ENCODE results near the gene BTNL8. TPM values are rescaled to one million over a fixed set of nuclear protein-coding genes. Genes with fewer than 3 reads are reported as not detected.

BTNL8 gene
- total RNA-seq (not detected), polyA plus RNA-seq (not detected), total RNA-seq (0 reads per million in 6 experiments)

- Mint-ChIP-seq H3K4me3 (no peak within 1 kb of the TSS), H3K4me1 (no peaks in the 10 kb centered on the region), H3K9me3 (peaks cover 0 to 9% (median 0%) of the 10 kb centered on the region in 9 donors), H3K36me3 (no peaks in the 10 kb centered on the region), H3K27me3 (no peaks in the 10 kb centered on the region), H3K27ac (no peak within 1 kb of the TSS)
- DNase-seq (no peak), ATAC-seq (no peak)
- POLR2A ChIA-PET: no interaction called here
Observed at GRCh38 chr5:180898621-180899246, at the start of gene BTNL8. Gene BTNL8, plus strand, starts transcription at chr5:180899159. Its CDS starts 152 bp downstream, at chr5:180899311.

- no peak for ATAC-seq
- DNase-seq: no peak
- H3K4me1 Mint-ChIP-seq: peaks cover 5 to 37% (median 19%) of the 10 kb centered on the region in 4 donors
- H3K27ac Mint-ChIP-seq: no peak overlapping the region
- H3K27me3 Mint-ChIP-seq: no peaks in the 10 kb centered on the region
- peaks cover 51 to 69% (median 69%) of the 10 kb centered on the region in 3 donors for H3K36me3 Mint-ChIP-seq
- peaks cover 0 to 45% (median 25%) of the 10 kb centered on the region in 9 donors for H3K9me3 Mint-ChIP-seq
- POLR2A ChIA-PET: interaction anchor here (1.5 to 2.7 kb wide), 5 partner anchors 11 to 56 kb away, joined by 4 to 14 read pairs (median 6); partner anchors contain the start of gene ZFP62
- no peak overlapping the region for H3K4me3 Mint-ChIP-seq
Observed at GRCh38 chr5:180849827-180850226, 49.1 kb upstream of the BTNL8 start.

GRCh38 chr5:180850434-180851078, 48.4 kb upstream of the BTNL8 start:
- no peak overlapping the region for H3K4me3 Mint-ChIP-seq
- H3K36me3 Mint-ChIP-seq: peaks cover 51 to 76% (median 69%) of the 10 kb centered on the region in 3 donors
- POLR2A ChIA-PET: interaction anchor here (0.9 to 2.7 kb wide), 6 partner anchors 10 to 56 kb away, joined by 3 to 14 read pairs (median 6); partner anchors contain the start of gene ZFP62
- H3K9me3 Mint-ChIP-seq: peaks cover 0 to 45% (median 25%) of the 10 kb centered on the region in 9 donors
- no peak for DNase-seq
- H3K4me1 Mint-ChIP-seq: peaks cover 8 to 40% (median 24%) of the 10 kb centered on the region in 4 donors
- H3K27me3 Mint-ChIP-seq: no peaks in the 10 kb centered on the region
- ATAC-seq: no peak
- peak overlapping the region in 1 of 10 donors; percentile 60 for H3K27ac Mint-ChIP-seq

- DNase-seq (no peak), ATAC-seq (no peak)
- peaks cover 0 to 39% (median 25%) of the 10 kb centered on the region in 9 donors for H3K9me3 Mint-ChIP-seq
- H3K27me3 Mint-ChIP-seq: no peaks in the 10 kb centered on the region
- no peak overlapping the region for H3K27ac Mint-ChIP-seq
- H3K4me3 Mint-ChIP-seq: no peak overlapping the region
- H3K36me3 Mint-ChIP-seq: peaks cover 50 to 83% (median 58%) of the 10 kb centered on the region in 3 donors
- H3K4me1 Mint-ChIP-seq: peaks cover 8 to 44% (median 30%) of the 10 kb centered on the region in 4 donors
- POLR2A ChIA-PET: interaction anchor here (0.7 to 1.5 kb wide), 2 partner anchors 11 to 22 kb away, joined by 4 to 6 read pairs; no protein-coding TSS in a partner anchor
Observed at GRCh38 chr5:180852495-180852894, 46.5 kb upstream of the BTNL8 start.

GRCh38 chr5:180853121-180853847, 45.7 kb upstream of the BTNL8 start:
- H3K36me3 Mint-ChIP-seq: peaks cover 43 to 80% (median 50%) of the 10 kb centered on the region in 3 donors
- no peak for DNase-seq
- peaks cover 10 to 45% (median 30%) of the 10 kb centered on the region in 4 donors for H3K4me1 Mint-ChIP-seq
- no peak for ATAC-seq
- POLR2A ChIA-PET: interaction anchor here (1.5 kb wide), 1 partner anchor 22 kb away, joined by 4 read pairs; no protein-coding TSS in a partner anchor
- peak overlapping the region in 1 of 10 donors; percentile 31 for H3K4me3 Mint-ChIP-seq
- peaks cover 0 to 34% (median 24%) of the 10 kb centered on the region in 9 donors for H3K9me3 Mint-ChIP-seq
- H3K27me3 Mint-ChIP-seq: no peaks in the 10 kb centered on the region
- no peak overlapping the region for H3K27ac Mint-ChIP-seq

GRCh38 chr5:180853848-180854176, 45.1 kb upstream of the BTNL8 start:
- Mint-ChIP-seq H3K4me1 (peaks cover 12 to 50% (median 32%) of the 10 kb centered on the region in 4 donors), H3K36me3 (peaks cover 38 to 80% (median 45%) of the 10 kb centered on the region in 3 donors), H3K27ac (no peak overlapping the region), H3K9me3 (peaks cover 0 to 29% (median 24%) of the 10 kb centered on the region in 9 donors), H3K4me3 (peak overlapping the region in 1 of 10 donors; percentile 31), H3K27me3 (no peaks in the 10 kb centered on the region)
- POLR2A ChIA-PET: interaction anchor here (0.5 kb wide), 1 partner anchor 11 kb away, joined by 3 read pairs; no protein-coding TSS in a partner anchor
- no peak for DNase-seq
- ATAC-seq: no peak

- no peak for ATAC-seq
- no peaks in the 10 kb centered on the region for H3K9me3 Mint-ChIP-seq
- no peaks in the 10 kb centered on the region for H3K27me3 Mint-ChIP-seq
- H3K4me3 Mint-ChIP-seq: peak overlapping the region in 2 of 10 donors; percentile 41 to 50
- POLR2A ChIA-PET: interaction anchor here (0.7 to 8.3 kb wide), 4 partner anchors 27 to 360 kb away, joined by 3 to 124 read pairs (median 4); no protein-coding TSS in a partner anchor
- no peak for DNase-seq
- H3K36me3 Mint-ChIP-seq: peaks cover 4 to 44% (median 10%) of the 10 kb centered on the region in 3 donors
- peak overlapping the region in 3 of 10 donors; percentile 29 to 38 (median 37) for H3K27ac Mint-ChIP-seq
- peaks cover 26 to 50% (median 38%) of the 10 kb centered on the region in 4 donors for H3K4me1 Mint-ChIP-seq
Observed at GRCh38 chr5:180858586-180858985, 40.4 kb upstream of the BTNL8 start.

GRCh38 chr5:180860273-180860886, 38.6 kb upstream of the BTNL8 start:
- Mint-ChIP-seq H3K9me3 (no peaks in the 10 kb centered on the region), H3K4me1 (peaks cover 21 to 40% (median 27%) of the 10 kb centered on the region in 4 donors), H3K27me3 (no peaks in the 10 kb centered on the region), H3K27ac (peak overlapping the region; percentile 87 to 97 (median 96)), H3K36me3 (peaks cover 4 to 35% (median 9%) of the 10 kb centered on the region in 3 donors), H3K4me3 (peak overlapping the region; percentile 83 to 95 (median 91))
- POLR2A ChIA-PET: interaction anchor here (0.6 to 8.3 kb wide), 18 partner anchors 10 to 770 kb away, joined by 3 to 124 read pairs (median 4); partner anchors contain the start of gene MGAT1
- peak in 7 of 10 donors; percentile 28 to 84 (median 56) for DNase-seq
- ATAC-seq: peak; percentile 75 to 81

- ATAC-seq (peak; percentile 80), DNase-seq (peak; percentile 75 to 91 (median 86))
- Mint-ChIP-seq H3K4me1 (peaks cover 18 to 32% (median 21%) of the 10 kb centered on the region in 4 donors), H3K36me3 (peaks cover under 1 to 28% (median 1%) of the 10 kb centered on the region in 3 donors), H3K27me3 (peaks cover 0 to 2% (median 0%) of the 10 kb centered on the region in 5 donors), H3K4me3 (peak within 1 kb of the TSS; percentile 83 to 95 (median 91)), H3K27ac (peak within 1 kb of the TSS; percentile 87 to 97 (median 96)), H3K9me3 (no peaks in the 10 kb centered on the region)
- POLR2A ChIA-PET: interaction anchor here (0.6 to 8.3 kb wide), 18 partner anchors 10 to 770 kb away, joined by 3 to 124 read pairs (median 5); partner anchors contain the start of genes MGAT1 and TRIM41
Observed at GRCh38 chr5:180860887-180861822, 37.8 kb upstream of the BTNL8 start, which contains the start of gene ZFP62. Gene ZFP62, minus strand, starts transcription at chr5:180861276. Its CDS starts 57 bp downstream, at chr5:180861219.

GRCh38 chr5:180862645-180863044, 36.3 kb upstream of the BTNL8 start:
- ATAC-seq (no peak), DNase-seq (no peak)
- POLR2A ChIA-PET: interaction anchor here (1.1 to 8.3 kb wide), 9 partner anchors 31 to 380 kb away, joined by 3 to 124 read pairs (median 7); partner anchors contain the start of genes MGAT1 and TRIM41
- Mint-ChIP-seq H3K4me1 (peaks cover 16 to 26% (median 20%) of the 10 kb centered on the region in 4 donors), H3K27ac (peak overlapping the region in 3 of 10 donors; percentile 29 to 66 (median 52)), H3K27me3 (peaks cover 0 to 2% (median 0%) of the 10 kb centered on the region in 5 donors), H3K9me3 (no peaks in the 10 kb centered on the region), H3K4me3 (peak overlapping the region in 6 of 10 donors; percentile 9 to 66 (median 42)), H3K36me3 (peaks cover 0 to 16% (median 0%) of the 10 kb centered on the region in 3 donors)
